Neuronal stem cell (in vitro differentiated cells): Measurements from ENCODE around the gene PCDHA12. TPM values are rescaled to one million over a fixed set of nuclear protein-coding genes. Genes with fewer than 3 reads are reported as not detected.

ENCODE experiments used
- DNase-seq: peaks from one replicate; pipeline ENCODE4 v3.0.0-alpha.2; 2013; ENCODE audit warnings: low spot score
- H2AFZ ChIP-seq: one replicate; pipeline ENCODE4 v1.6.1; 2013; ENCODE audit warnings: mild to moderate bottlenecking, low read length, inconsistent platforms
- H2AK5ac ChIP-seq: 2 replicates; pipeline ENCODE4 v1.6.1; 2013; ENCODE audit warnings: low read depth, mild to moderate bottlenecking, inconsistent platforms, low read length, moderate library complexity, mixed read lengths
- H2BK120ac ChIP-seq: 2 replicates; pipeline ENCODE4 v1.6.1; 2013; ENCODE audit warnings: low read depth, mild to moderate bottlenecking, inconsistent platforms, low read length, moderate library complexity, mixed read lengths
- H2BK12ac ChIP-seq: one replicate; pipeline ENCODE4 v1.6.1; 2013; ENCODE audit warnings: low read length, inconsistent platforms
- H2BK15ac ChIP-seq: 2 replicates; pipeline ENCODE4 v1.6.1; 2013; ENCODE audit warnings: mild to moderate bottlenecking, low read length, inconsistent platforms, mixed read lengths
- H2BK5ac ChIP-seq: one replicate; pipeline ENCODE4 v1.6.1; 2013; ENCODE audit warnings: inconsistent platforms, mild to moderate bottlenecking, low read length, moderate library complexity
- H3K14ac ChIP-seq: one replicate; pipeline ENCODE4 v1.6.1; 2013; ENCODE audit warnings: low read length, inconsistent platforms
- H3K18ac ChIP-seq: 2 replicates; pipeline ENCODE4 v1.6.1; 2013; ENCODE audit warnings: low read length, inconsistent platforms
- H3K23ac ChIP-seq: 2 replicates; pipeline ENCODE4 v1.6.1; 2013; ENCODE audit warnings: low read depth, mild to moderate bottlenecking, mixed read lengths, low read length, inconsistent platforms; ENCODE audit not compliant: poor library complexity
- H3K27ac ChIP-seq: replicated peaks from 3 replicates; pipeline ENCODE4 v1.5.1; 2013; ENCODE audit warnings: low read length, inconsistent platforms
- H3K27me3 ChIP-seq, 3 experiments: 2 replicates each; pipeline ENCODE4 v1.6.1; 2013; ENCODE audit warnings: low read length in 3 of 3, mild to moderate bottlenecking in 2 of 3, inconsistent platforms in 1 of 3, low read depth in 1 of 3, mixed read lengths in 1 of 3, moderate library complexity in 1 of 3; ENCODE audit not compliant: control insufficient read depth in 3 of 3, insufficient read depth in 3 of 3
- H3K36me3 ChIP-seq, 2 donors: replicated peaks in 1 of 2; 2 replicates each; pipeline ENCODE4 v1.6.1; 2013; ENCODE audit warnings: low read length in 2 of 2; ENCODE audit not compliant: control insufficient read depth in 2 of 2, insufficient read depth in 2 of 2
- H3K4ac ChIP-seq: 2 replicates; pipeline ENCODE4 v1.6.1; 2013; ENCODE audit warnings: inconsistent platforms, mild to moderate bottlenecking, low read length, moderate library complexity
- H3K4me1 ChIP-seq, 2 donors: 1 replicate in 1 of 2; 2 replicates in 1 of 2; pipeline ENCODE4 v1.6.1; 2013; ENCODE audit warnings: low read length in 2 of 2, low read depth in 1 of 2; ENCODE audit not compliant: control insufficient read depth in 2 of 2, insufficient read depth in 1 of 2
- H3K4me2 ChIP-seq: one replicate; pipeline ENCODE4 v1.6.1; 2013; ENCODE audit warnings: mild to moderate bottlenecking, low read length, inconsistent platforms; ENCODE audit not compliant: insufficient read depth, poor library complexity, severe bottlenecking
- H3K4me3 ChIP-seq, 2 donors: 2 replicates each; pipeline ENCODE4 v1.5.1; 2013; ENCODE audit warnings: low read length in 2 of 2, mild to moderate bottlenecking in 2 of 2, inconsistent platforms in 1 of 2, moderate library complexity in 1 of 2
- H3K79me1 ChIP-seq: one replicate; pipeline ENCODE4 v1.6.1; 2013; ENCODE audit warnings: low read depth, mild to moderate bottlenecking, inconsistent platforms, low read length, moderate library complexity
- H3K9ac ChIP-seq: one replicate; pipeline ENCODE4 v1.6.1; 2013; ENCODE audit warnings: mild to moderate bottlenecking, low read depth, low read length, inconsistent platforms; ENCODE audit not compliant: poor library complexity
- H3K9me3 ChIP-seq, 2 donors: replicated peaks in 1 of 2; 2 replicates each; pipeline versions ENCODE3 to v1.6.1; 2013; ENCODE audit warnings: low read length in 2 of 2, mild to moderate bottlenecking in 2 of 2, inconsistent platforms in 1 of 2, low read depth in 1 of 2, mixed read lengths in 1 of 2, moderate library complexity in 1 of 2; ENCODE audit not compliant: control insufficient read depth in 2 of 2, insufficient read depth in 1 of 2
- H4K8ac ChIP-seq: one replicate; pipeline ENCODE4 v1.6.1; 2013; ENCODE audit warnings: low read depth, mild to moderate bottlenecking, inconsistent platforms, low read length, moderate library complexity
- H4K91ac ChIP-seq: one replicate; pipeline ENCODE4 v1.6.1; 2013; ENCODE audit warnings: low read length, low read depth, mild to moderate bottlenecking, inconsistent platforms; ENCODE audit not compliant: poor library complexity
- WGBS, 2 donors: extraction: QIAGEN DNeasy Blood & Tissue Kit; methylation state at CpG; one replicate each; pipeline ENCODE4 v1.1.7; 2013; ENCODE audit warnings: missing lambda C conversion rate in 2 of 2, mixed read lengths in 1 of 2; ENCODE audit not compliant: insufficient read length in 2 of 2, insufficient replicate concordance in 1 of 2; ENCODE audit errors: extremely low coverage in 2 of 2; 5-methylcytosine and 5-hydroxymethylcytosine counted together
- polyA plus RNA-seq, 2 experiments: library from polyadenylated mRNA; stranded (reverse); fragments of 200-250 nt; gene quantifications; one replicate each; pipeline ENCODE4 v1.2.3, GENCODE V29; 2013

Gene PCDHA12
- 3.4 TPM for polyA plus RNA-seq (2013, experiment 1 of 2)
- polyA plus RNA-seq (2013, experiment 2 of 2) = 3.5 TPM

DNA sequence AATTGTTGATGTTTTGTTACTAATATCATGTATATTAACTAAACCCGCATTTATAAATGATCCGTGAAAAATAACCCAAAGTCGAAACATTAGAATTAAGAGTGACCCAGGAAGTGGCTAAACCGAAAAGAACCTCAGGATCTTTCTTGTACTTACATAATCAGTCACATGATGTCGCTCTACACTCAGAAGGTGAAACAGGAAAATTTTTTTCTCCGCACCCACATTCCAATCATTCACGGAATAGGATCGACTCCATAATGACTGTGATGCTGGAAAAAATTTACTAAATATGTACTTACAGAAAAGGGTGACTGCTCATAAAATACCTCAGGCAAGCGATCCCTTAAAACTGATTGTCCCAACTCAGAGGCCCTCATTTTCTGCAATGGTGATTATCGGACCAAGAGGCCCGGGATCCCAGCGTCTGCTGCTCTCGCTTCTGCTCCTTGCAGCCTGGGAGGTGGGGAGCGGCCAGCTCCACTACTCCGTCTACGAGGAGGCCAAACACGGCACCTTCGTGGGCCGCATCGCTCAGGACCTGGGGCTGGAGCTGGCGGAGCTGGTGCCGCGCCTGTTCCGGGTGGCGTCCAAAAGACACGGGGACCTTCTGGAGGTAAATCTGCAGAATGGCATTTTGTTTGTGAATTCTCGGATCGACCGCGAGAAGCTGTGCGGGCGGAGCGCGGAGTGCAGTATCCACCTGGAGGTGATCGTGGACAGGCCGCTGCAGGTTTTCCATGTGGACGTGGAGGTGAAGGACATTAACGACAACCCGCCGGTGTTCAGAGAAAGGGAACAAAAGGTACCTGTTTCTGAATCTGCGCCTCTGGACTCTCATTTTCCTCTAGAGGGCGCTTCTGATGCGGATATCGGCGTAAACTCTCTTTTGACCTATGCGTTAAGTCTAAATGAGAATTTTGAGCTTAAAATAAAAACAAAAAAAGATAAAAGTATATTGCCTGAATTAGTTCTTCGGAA, at the start of gene PCDHA12:
PCDHA12 (plus strand) TSS at position 224 of the 981 bp plus-strand sequence; CDS start at position 389, 165 bp downstream.
- H3K27ac ChIP-seq = no peak within 1 kb of the TSS
- peak; percentile 55 for DNase-seq

DNA sequence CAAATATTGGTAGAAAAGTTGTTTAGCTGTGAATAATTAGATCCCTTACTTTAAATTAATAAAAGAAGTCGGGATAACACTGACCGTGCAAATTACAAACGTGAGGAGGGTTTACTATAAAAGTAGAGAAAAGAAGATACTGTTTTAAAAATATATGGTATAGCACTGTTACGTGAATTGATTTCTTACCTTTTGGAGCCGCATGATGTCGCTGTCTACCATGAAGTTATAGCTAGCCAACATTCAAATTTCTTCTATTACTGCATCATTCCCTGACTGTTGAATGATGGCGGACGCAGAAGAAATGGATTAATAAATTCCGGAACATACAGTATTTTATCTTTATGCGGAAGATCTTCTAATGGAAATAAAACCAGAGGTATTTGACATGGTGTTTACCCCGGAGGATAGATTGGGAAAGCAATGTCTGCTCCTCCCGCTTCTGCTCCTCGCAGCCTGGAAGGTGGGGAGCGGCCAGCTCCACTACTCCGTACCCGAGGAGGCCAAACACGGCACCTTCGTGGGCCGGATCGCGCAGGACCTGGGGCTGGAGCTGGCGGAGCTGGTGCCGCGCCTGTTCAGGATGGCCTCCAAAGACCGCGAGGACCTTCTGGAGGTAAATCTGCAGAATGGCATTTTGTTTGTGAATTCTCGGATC, 47.3 kb upstream of the PCDHA12 start, which contains the start of gene PCDHA6:
PCDHA6 (plus strand) TSS at position 257 of the 658 bp plus-strand sequence; CDS start at position 389, 132 bp downstream.
- Histone ChIP-seq H2BK12ac (no peak within 1 kb of the TSS), H3K9ac (peak within 1 kb of the TSS; percentile 90), H3K4me3 (peak within 1 kb of the TSS; percentile 65 to 88)

More for the DNA sequence above, at the start of gene PCDHA12:
- no peak within 1 kb of the TSS for H2BK120ac ChIP-seq
- no peak within 1 kb of the TSS for H2AK5ac ChIP-seq
- no peak within 1 kb of the TSS for H3K23ac ChIP-seq
- no peak within 1 kb of the TSS for H2BK5ac ChIP-seq
- H3K14ac ChIP-seq = no peak within 1 kb of the TSS
- no peaks in the 10 kb centered on the region for H3K27me3 ChIP-seq
- H3K4me3 ChIP-seq = peak within 1 kb of the TSS; percentile 59 to 88
- no peak within 1 kb of the TSS for H4K91ac ChIP-seq
- H3K9me3 ChIP-seq = peaks cover 11 to 27% of the 10 kb centered on the region in 2 donors
- H3K4me1 ChIP-seq = no peaks in the 10 kb centered on the region
- WGBS, 2 donors = no CpG with 5 or more reads among the region's 47 CpGs
- H2BK15ac ChIP-seq = no peak within 1 kb of the TSS
- peak within 1 kb of the TSS; percentile 52 for H3K18ac ChIP-seq
- peak within 1 kb of the TSS; percentile 38 for H3K4me2 ChIP-seq
- peak within 1 kb of the TSS; percentile 86 for H3K9ac ChIP-seq
- H4K8ac ChIP-seq = no peak within 1 kb of the TSS
- H2BK12ac ChIP-seq = no peak within 1 kb of the TSS
- H2AFZ ChIP-seq = peak within 1 kb of the TSS; percentile 88
- peaks cover 17% of the 10 kb centered on the region for H3K79me1 ChIP-seq
- peaks cover 13 to 15% of the 10 kb centered on the region in 2 donors for H3K36me3 ChIP-seq
- no peak within 1 kb of the TSS for H3K4ac ChIP-seq

GRCh38 chr5:140828362-140828737, 46.8 kb upstream of the PCDHA12 start:
- peak overlapping the region; percentile 65 to 88 for H3K4me3 ChIP-seq
- no peak overlapping the region for H4K91ac ChIP-seq
- H3K4me2 ChIP-seq = no peak overlapping the region
- peak overlapping the region; percentile 86 for H2AFZ ChIP-seq
- peaks cover 5 to 44% of the 10 kb centered on the region in 2 donors for H3K36me3 ChIP-seq
- H3K18ac ChIP-seq = no peak overlapping the region
- no peak for DNase-seq
- H3K4me1 ChIP-seq = no peaks in the 10 kb centered on the region
- no peak overlapping the region for H3K23ac ChIP-seq
- peaks cover 8% of the 10 kb centered on the region for H3K79me1 ChIP-seq
- no peak overlapping the region for H2BK120ac ChIP-seq
- H3K27ac ChIP-seq = no peak overlapping the region
- H3K4ac ChIP-seq = no peak overlapping the region
- WGBS, 2 donors = no CpG with 5 or more reads among the region's 18 CpGs
- H3K9ac ChIP-seq = no peak overlapping the region
- H3K27me3 ChIP-seq = no peaks in the 10 kb centered on the region
- H4K8ac ChIP-seq = no peak overlapping the region
- H2BK5ac ChIP-seq = no peak overlapping the region
- H2AK5ac ChIP-seq = no peak overlapping the region
- no peak overlapping the region for H3K14ac ChIP-seq
- peaks cover 14 to 53% of the 10 kb centered on the region in 2 donors for H3K9me3 ChIP-seq
- no peak overlapping the region for H2BK15ac ChIP-seq
- no peak overlapping the region for H2BK12ac ChIP-seq

More for the DNA sequence above, 47.3 kb upstream of the PCDHA12 start, which contains the start of gene PCDHA6:
- Histone ChIP-seq H2BK15ac (no peak within 1 kb of the TSS), H3K18ac (no peak within 1 kb of the TSS), H2BK120ac (no peak within 1 kb of the TSS), H3K4ac (no peak within 1 kb of the TSS), H4K91ac (no peak within 1 kb of the TSS), H3K79me1 (peaks cover 8% of the 10 kb centered on the region), H3K14ac (peak within 1 kb of the TSS; percentile 82), H2AK5ac (no peak within 1 kb of the TSS), H3K4me1 (no peaks in the 10 kb centered on the region), H2BK5ac (no peak within 1 kb of the TSS), H2AFZ (peak within 1 kb of the TSS; percentile 86), H3K27ac (no peak within 1 kb of the TSS), H3K23ac (no peak within 1 kb of the TSS), H3K4me2 (peak within 1 kb of the TSS; percentile 33), H3K27me3 (no peaks in the 10 kb centered on the region), H3K36me3 (peaks cover 5 to 42% of the 10 kb centered on the region in 2 donors), H3K9me3 (peaks cover 15 to 51% of the 10 kb centered on the region in 2 donors), H4K8ac (no peak within 1 kb of the TSS)
- WGBS, 2 donors = no CpG with 5 or more reads among the region's 27 CpGs
- DNase-seq = no peak
